Spleen (tissue), 11 donors: Measurements from ENCODE around the gene TMEM150C. TPM values are rescaled to one million over a fixed set of nuclear protein-coding genes. Genes with fewer than 3 reads are reported as not detected.

ENCODE experiments used
- DNase-seq: peaks from one replicate; pipeline ENCODE4 v3.0.0-alpha.2; 2020
- H3K27ac ChIP-seq, 8 donors: fragments of 200-600 bp; sonication (generic) in 7 of 8; 1 replicate in 4 of 8; 2 replicates in 4 of 8; pipeline versions ENCODE4 v1.5.0 to v1.8.0; 2016 to 2021; ENCODE audit warnings: inconsistent platforms in 4 of 8, mild to moderate bottlenecking in 4 of 8, moderate library complexity in 1 of 8
- H3K27me3 ChIP-seq, 7 donors: fragments of 200-600 bp; sonication (generic) in 6 of 7; replicated peaks in 1 of 7; 1 replicate in 4 of 7; 2 replicates in 3 of 7; pipeline versions ENCODE4 v1.5.0 to v1.8.0; 2016 to 2021; ENCODE audit warnings: inconsistent platforms in 3 of 7, mild to moderate bottlenecking in 1 of 7
- H3K36me3 ChIP-seq, 6 donors: fragments of 200-600 bp; sonication (generic) in 5 of 6; 1 replicate in 4 of 6; 2 replicates in 2 of 6; pipeline versions ENCODE4 v1.5.0 to v1.8.0; 2016 to 2021; ENCODE audit warnings: inconsistent platforms in 2 of 6
- H3K4me1 ChIP-seq, 6 donors: fragments of 200-600 bp; sonication (generic) in 5 of 6; 1 replicate in 3 of 6; 2 replicates in 3 of 6; pipeline versions ENCODE4 v1.5.0 to v1.8.0; 2016 to 2021; ENCODE audit warnings: inconsistent platforms in 3 of 6
- H3K4me3 ChIP-seq, 8 donors: fragments of 200-600 bp; sonication (generic) in 7 of 8; 1 replicate in 4 of 8; 2 replicates in 4 of 8; pipeline versions ENCODE4 v1.5.0 to v1.8.0; 2016 to 2021; ENCODE audit warnings: inconsistent platforms in 4 of 8, mild to moderate bottlenecking in 4 of 8, moderate library complexity in 2 of 8
- H3K9me3 ChIP-seq, 8 donors: fragments of 200-600 bp; sonication (generic) in 7 of 8; 1 replicate in 4 of 8; 2 replicates in 4 of 8; pipeline versions ENCODE4 v1.5.0 to v1.8.0; 2016 to 2021; ENCODE audit warnings: inconsistent platforms in 4 of 8
- CTCF ChIP-seq, 11 experiments: fragments of 200-600 bp in 7 of 11; fragments of 450-650 bp in 4 of 11; sonication (generic) in 4 of 11; IDR thresholded peaks in 8 of 11; conservative IDR thresholded peaks in 3 of 11; 1 replicate in 7 of 11; 2 replicates in 4 of 11; pipeline versions ENCODE4 v1.4.0 to v1.8.0; 2016 to 2021; ENCODE audit warnings: antibody characterized with exemption in 11 of 11, inconsistent platforms in 4 of 11, mild to moderate bottlenecking in 1 of 11
- POLR2A ChIP-seq, 3 donors: fragments of 450-650 bp; IDR thresholded peaks; one replicate each; pipeline ENCODE4 v1.5.1; 2017; ENCODE audit warnings: antibody characterized with exemption in 3 of 3, mild to moderate bottlenecking in 1 of 3
- POLR2AphosphoS5 ChIP-seq, 3 donors: sonication (generic); formaldehyde crosslinking; IDR thresholded peaks; one replicate each; pipeline ENCODE4 v1.5.1; 2017; ENCODE audit warnings: antibody characterized with exemption in 3 of 3
- WGBS, 5 donors: extraction: QIAGEN DNeasy Blood & Tissue Kit in 3 of 5; methylation state at CpG; one replicate each; pipeline versions ENCODE4 v1.1.5 to v1.1.7; 2013 to 2018; 5-methylcytosine and 5-hydroxymethylcytosine counted together
- intact Hi-C: fragments of 100-400 bp; cut with DNase I; formaldehyde crosslinking; loops from one replicate; pipeline ENCODE4 v1.15.0; 2023; ENCODE audit warnings: low total_unique reads
- polyA plus RNA-seq, 3 donors: library from polyadenylated mRNA; stranded (reverse); fragments of 200-250 nt; gene quantifications; one replicate each; pipeline ENCODE4 v1.2.1, GENCODE V29; 2013
- total RNA-seq, 7 donors: library from RNA; depleted of rRNA in 3 of 7; stranded (reverse); fragments of >200 nt in 3 of 7; fragmentation: NEBNext Ultra II Directional in 4 of 7; extraction: Animal tissue kit (Norgen Biotek cat#: 25700) in 4 of 7; gene quantifications; one replicate each; pipeline versions ENCODE4 v1.1.0 to v1.2.1, GENCODE V29; 2016 to 2021
- donor health status: healthy with polysubstance abuse.
- donor health status: DM: no; HTN: no; CAD: no; lungs with moderate emphysema.
- donor health status: DM: no; HTN: no; CAD: no.
- donor health status: Bipolar disorder and iron deficiency.
- donor health status: healthy.
- donor health status: DM: no; HTN: no; CAD: no.
- donor health status: DM: yes; HTN: yes; CAD: no.

TMEM150C gene
- total and polyA plus RNA-seq, 10 donors: 3.6 to 26.0 (median 9.4) TPM

GRCh38 chr4:82513382-82513781, 48.4 kb downstream of the TMEM150C start:
- no peak for TF ChIP-seq POLR2AphosphoS5 (IDR thresholded peaks at IDR 0.05)
- no peak for TF ChIP-seq POLR2A (IDR thresholded peaks at IDR 0.05)
- TF ChIP-seq CTCF (IDR thresholded peaks at IDR 0.05 in 8 of 11, conservative IDR thresholded peaks at IDR 0.05 in 3 of 11): no peak
- intact Hi-C loops: no loop called here
- Histone ChIP-seq H3K27me3 (no peaks in the 10 kb centered on the region), H3K27ac (no peak overlapping the region), H3K4me1 (peaks cover 0 to 9% (median 0%) of the 10 kb centered on the region in 6 donors), H3K9me3 (no peaks in the 10 kb centered on the region), H3K4me3 (no peak overlapping the region), H3K36me3 (no peaks in the 10 kb centered on the region)
- WGBS, 5 donors: 63 to 68% (median 64%) methylated on average over 2 of the region's 2 CpGs
- no peak for DNase-seq

GRCh38 chr4:82510216-82510615, 51.6 kb downstream of the TMEM150C start:
- Histone ChIP-seq H3K27me3 (no peaks in the 10 kb centered on the region), H3K27ac (no peak overlapping the region), H3K4me3 (no peak overlapping the region), H3K9me3 (no peaks in the 10 kb centered on the region), H3K36me3 (no peaks in the 10 kb centered on the region), H3K4me1 (no peaks in the 10 kb centered on the region)
- TF ChIP-seq POLR2A (IDR thresholded peaks at IDR 0.05) (no peak), POLR2AphosphoS5 (IDR thresholded peaks at IDR 0.05) (no peak), CTCF (IDR thresholded peaks at IDR 0.05 in 8 of 11, conservative IDR thresholded peaks at IDR 0.05 in 3 of 11) (no peak)
- DNase-seq: no peak
- intact Hi-C loops: no loop called here
- WGBS, 5 donors: 89 to 98% (median 94%) methylated on average over 3 of the region's 3 CpGs

GRCh38 chr4:82508806-82509428, 52.9 kb downstream of the TMEM150C start:
- intact Hi-C loops: no loop called here
- Histone ChIP-seq H3K27me3 (no peaks in the 10 kb centered on the region), H3K9me3 (no peaks in the 10 kb centered on the region), H3K36me3 (no peaks in the 10 kb centered on the region), H3K27ac (no peak overlapping the region), H3K4me3 (no peak overlapping the region), H3K4me1 (no peaks in the 10 kb centered on the region)
- no peak for TF ChIP-seq POLR2A (IDR thresholded peaks at IDR 0.05)
- no peak for TF ChIP-seq POLR2AphosphoS5 (IDR thresholded peaks at IDR 0.05)
- no peak for TF ChIP-seq CTCF (IDR thresholded peaks at IDR 0.05 in 8 of 11, conservative IDR thresholded peaks at IDR 0.05 in 3 of 11)
- no peak for DNase-seq
- WGBS, 5 donors: 78 to 91% (median 85%) methylated on average over 5 of the region's 5 CpGs

GRCh38 chr4:82508011-82508410, 53.8 kb downstream of the TMEM150C start:
- TF ChIP-seq CTCF (IDR thresholded peaks at IDR 0.05 in 8 of 11, conservative IDR thresholded peaks at IDR 0.05 in 3 of 11): no peak
- no peak for TF ChIP-seq POLR2AphosphoS5 (IDR thresholded peaks at IDR 0.05)
- TF ChIP-seq POLR2A (IDR thresholded peaks at IDR 0.05): no peak
- Histone ChIP-seq H3K4me1 (no peaks in the 10 kb centered on the region), H3K27me3 (no peaks in the 10 kb centered on the region), H3K27ac (no peak overlapping the region), H3K36me3 (no peaks in the 10 kb centered on the region), H3K9me3 (no peaks in the 10 kb centered on the region), H3K4me3 (no peak overlapping the region)
- no peak for DNase-seq
- intact Hi-C loops: no loop called here
